Trophoblast cell (in vitro differentiated cells and primary cell): ENCODE measurements around the gene SHANK1. TPM values are rescaled to one million over a fixed set of nuclear protein-coding genes. Genes with fewer than 3 reads are reported as not detected.
A peak's percentile ranks its signal among the peaks of the same experiment; 100 is the strongest.
"Not testable (repeated sequence)": the region's sequence is repeated elsewhere in the genome, so short reads cannot be mapped to it uniquely, and the experiment has no call there.

Experiments
- DNase-seq, 2 donors: peaks; one replicate each; pipeline ENCODE4 v3.0.0-alpha.2; 2016
- H2AFZ ChIP-seq: 2 replicates; pipeline ENCODE4 v1.6.1; 2013; ENCODE audit warnings: low read length, moderate library complexity, mild to moderate bottlenecking; ENCODE audit not compliant: insufficient read depth, poor library complexity
- H2AK5ac ChIP-seq: 2 replicates; pipeline ENCODE4 v1.6.1; 2013; ENCODE audit warnings: mild to moderate bottlenecking, low read length
- H2BK120ac ChIP-seq: 2 replicates; pipeline ENCODE4 v1.6.1; 2013; ENCODE audit warnings: low read length, mild to moderate bottlenecking, moderate library complexity; ENCODE audit not compliant: insufficient read depth, poor library complexity
- H2BK12ac ChIP-seq: 2 replicates; pipeline ENCODE4 v1.6.1; 2013; ENCODE audit warnings: mild to moderate bottlenecking, low read length, moderate library complexity
- H2BK5ac ChIP-seq: 2 replicates; pipeline ENCODE4 v1.6.1; 2013; ENCODE audit warnings: low read length, low read depth, moderate library complexity, mild to moderate bottlenecking; ENCODE audit not compliant: poor library complexity
- H3K14ac ChIP-seq: 2 replicates; pipeline ENCODE4 v1.6.1; 2013; ENCODE audit warnings: mild to moderate bottlenecking, low read length
- H3K18ac ChIP-seq: 2 replicates; pipeline ENCODE4 v1.6.1; 2013; ENCODE audit warnings: mild to moderate bottlenecking, low read length
- H3K23ac ChIP-seq: 2 replicates; pipeline ENCODE4 v1.6.1; 2013; ENCODE audit warnings: low read length
- H3K27ac ChIP-seq: 2 replicates; pipeline ENCODE4 v1.5.1; 2013; ENCODE audit warnings: low read depth, mild to moderate bottlenecking, inconsistent platforms, low read length, moderate library complexity
- H3K27me3 ChIP-seq: 2 replicates; pipeline ENCODE4 v1.6.1; 2013; ENCODE audit warnings: inconsistent platforms, mild to moderate bottlenecking, low read length, moderate library complexity; ENCODE audit not compliant: insufficient read depth
- H3K36me3 ChIP-seq, 2 experiments: 1 replicate in 1 of 2; 2 replicates in 1 of 2; pipeline ENCODE4 v1.6.1; 2013; ENCODE audit warnings: low read length in 2 of 2, mild to moderate bottlenecking in 2 of 2, moderate library complexity in 1 of 2; ENCODE audit not compliant: insufficient read depth in 2 of 2, control insufficient read depth in 1 of 2
- H3K4ac ChIP-seq: 2 replicates; pipeline ENCODE4 v1.6.1; 2013; ENCODE audit warnings: low read depth, mild to moderate bottlenecking, low read length, moderate library complexity
- H3K4me1 ChIP-seq, 2 experiments: 1 replicate in 1 of 2; 2 replicates in 1 of 2; pipeline ENCODE4 v1.6.1; 2013; ENCODE audit warnings: low read length in 2 of 2, mild to moderate bottlenecking in 2 of 2, moderate library complexity in 1 of 2; ENCODE audit not compliant: insufficient read depth in 2 of 2, control insufficient read depth in 1 of 2
- H3K4me2 ChIP-seq: 2 replicates; pipeline ENCODE4 v1.6.1; 2013; ENCODE audit warnings: inconsistent platforms, mild to moderate bottlenecking, low read length, moderate library complexity
- H3K4me3 ChIP-seq: 2 replicates; pipeline ENCODE4 v1.5.1; 2013; ENCODE audit warnings: mild to moderate bottlenecking, low read depth, low read length, inconsistent platforms
- H3K79me1 ChIP-seq: one replicate; pipeline ENCODE4 v1.6.1; 2013; ENCODE audit warnings: low read length
- H3K79me2 ChIP-seq: 2 replicates; pipeline ENCODE4 v1.6.1; 2013; ENCODE audit warnings: low read length, mild to moderate bottlenecking; ENCODE audit not compliant: control insufficient read depth, insufficient read depth, poor library complexity
- H3K9ac ChIP-seq: 2 replicates; pipeline ENCODE4 v1.6.1; 2013; ENCODE audit warnings: mild to moderate bottlenecking, low read length
- H3K9me3 ChIP-seq: 2 replicates; pipeline ENCODE4 v1.6.1; 2013; ENCODE audit warnings: low read depth, mild to moderate bottlenecking, control low read depth, inconsistent platforms, low read length; ENCODE audit not compliant: insufficient read depth
- H4K12ac ChIP-seq: 2 replicates; pipeline ENCODE4 v1.6.1; 2013; ENCODE audit warnings: low read depth, mild to moderate bottlenecking, low read length, moderate library complexity
- H4K8ac ChIP-seq: 2 replicates; pipeline ENCODE4 v1.6.1; 2013; ENCODE audit warnings: low read depth, mild to moderate bottlenecking, low read length, moderate library complexity
- H4K91ac ChIP-seq: one replicate; pipeline ENCODE4 v1.6.1; 2013; ENCODE audit warnings: low read depth, mild to moderate bottlenecking, low read length, moderate library complexity
- WGBS: extraction: QIAGEN DNeasy Blood & Tissue Kit; methylation state at CpG from one replicate; pipeline ENCODE4 v1.1.7; 2013; ENCODE audit warnings: missing lambda C conversion rate; ENCODE audit not compliant: insufficient read length, insufficient coverage; ENCODE audit errors: extremely low coverage; 5-methylcytosine and 5-hydroxymethylcytosine counted together
- polyA plus RNA-seq: library from polyadenylated mRNA; stranded (reverse); fragments of 200-250 nt; gene quantifications from 2 replicates; pipeline ENCODE4 v1.2.3, GENCODE V29; 2013

SHANK1 gene
- polyA plus RNA-seq, result 3.7 and 4.4 TPM in 2 replicates

GRCh38 chr19:50719566-50719965, at the start of gene SHANK1:
Gene SHANK1 (minus strand): TSS chr19:50719802. CDS start chr19:50716919, 2,883 bp downstream.
- H3K4me2 ChIP-seq, result peak within 1 kb of the TSS; percentile 51
- peaks cover 2 to 6% of the 10 kb centered on the region in 2 experiments for H3K4me1 ChIP-seq
- peaks cover 6% of the 10 kb centered on the region for H3K79me1 ChIP-seq
- no peak within 1 kb of the TSS for H2BK5ac ChIP-seq
- H3K79me2 ChIP-seq, result peaks cover 1% of the 10 kb centered on the region
- H2AK5ac ChIP-seq, result no peak within 1 kb of the TSS
- H2BK12ac ChIP-seq, result no peak within 1 kb of the TSS
- no peaks in the 10 kb centered on the region for H3K36me3 ChIP-seq
- no peak for DNase-seq
- no peak within 1 kb of the TSS for H4K8ac ChIP-seq
- no CpG with 5 or more reads among the region's 47 CpGs for WGBS
- no peak within 1 kb of the TSS for H2AFZ ChIP-seq
- peaks cover 14% of the 10 kb centered on the region for H3K9me3 ChIP-seq
- no peak within 1 kb of the TSS for H3K4ac ChIP-seq
- H3K4me3 ChIP-seq, result no peak within 1 kb of the TSS
- no peak within 1 kb of the TSS for H3K14ac ChIP-seq
- H3K23ac ChIP-seq, result no peak within 1 kb of the TSS
- no peak within 1 kb of the TSS for H2BK120ac ChIP-seq
- H3K18ac ChIP-seq, result no peak within 1 kb of the TSS
- H3K27ac ChIP-seq, result no peak within 1 kb of the TSS
- no peak within 1 kb of the TSS for H3K9ac ChIP-seq
- H4K91ac ChIP-seq, result no peak within 1 kb of the TSS
- H4K12ac ChIP-seq, result no peak within 1 kb of the TSS
- peaks cover 31% of the 10 kb centered on the region for H3K27me3 ChIP-seq

GRCh38 chr19:50768277-50768676, 48.7 kb upstream of the SHANK1 start:
- H3K4me2 ChIP-seq, result no peak overlapping the region
- no peak overlapping the region for H2BK12ac ChIP-seq
- no peak overlapping the region for H3K23ac ChIP-seq
- no peak overlapping the region for H3K4ac ChIP-seq
- no CpG with 5 or more reads among the region's 5 CpGs for WGBS
- peak overlapping the region; percentile 57 for H4K91ac ChIP-seq
- H2BK120ac ChIP-seq, result no peak overlapping the region
- H3K4me1 ChIP-seq, result peaks cover 0 to 4% of the 10 kb centered on the region in 2 experiments
- H2AK5ac ChIP-seq, result no peak overlapping the region
- H3K9ac ChIP-seq, result no peak overlapping the region
- no peaks in the 10 kb centered on the region for H3K27me3 ChIP-seq
- H3K79me1 ChIP-seq, result peaks cover 11% of the 10 kb centered on the region
- no peak overlapping the region for H2AFZ ChIP-seq
- H3K14ac ChIP-seq, result peak overlapping the region; percentile 19
- H2BK5ac ChIP-seq, result no peak overlapping the region
- no peaks in the 10 kb centered on the region for H3K9me3 ChIP-seq
- no peak for DNase-seq
- no peak overlapping the region for H3K4me3 ChIP-seq
- H3K79me2 ChIP-seq, result peaks cover 1% of the 10 kb centered on the region
- H3K27ac ChIP-seq, result no peak overlapping the region
- H3K36me3 ChIP-seq, result no peaks in the 10 kb centered on the region
- peak overlapping the region; percentile 35 for H4K8ac ChIP-seq
- no peak overlapping the region for H3K18ac ChIP-seq
- no peak overlapping the region for H4K12ac ChIP-seq

- not testable (repeated sequence) for H3K9me3 ChIP-seq, H2AFZ ChIP-seq, H3K27me3 ChIP-seq, H3K27ac ChIP-seq, H3K36me3 ChIP-seq, H3K18ac ChIP-seq, H3K9ac ChIP-seq, H4K8ac ChIP-seq, H4K91ac ChIP-seq, H3K4ac ChIP-seq, H2AK5ac ChIP-seq, H3K23ac ChIP-seq, H3K14ac ChIP-seq, H3K79me2 ChIP-seq, H2BK120ac ChIP-seq, H3K4me1 ChIP-seq, H3K4me2 ChIP-seq, H4K12ac ChIP-seq, H2BK5ac ChIP-seq, H2BK12ac ChIP-seq, H3K4me3 ChIP-seq
- DNase-seq, result peak; percentile 94 to 96
- H3K79me1 ChIP-seq, result peaks cover 13% of the 10 kb centered on the region
- WGBS, result no CpG with 5 or more reads among the region's 5 CpGs
Observed at GRCh38 chr19:50767263-50767662, 47.7 kb upstream of the SHANK1 start.

- H3K9ac ChIP-seq, H3K4ac ChIP-seq, H3K9me3 ChIP-seq, H2AK5ac ChIP-seq, H3K4me3 ChIP-seq, H3K36me3 ChIP-seq, H3K23ac ChIP-seq, H2BK12ac ChIP-seq, H3K79me2 ChIP-seq, H3K14ac ChIP-seq, H4K12ac ChIP-seq, H2BK5ac ChIP-seq, H3K4me1 ChIP-seq, H3K27me3 ChIP-seq, H2BK120ac ChIP-seq, H3K18ac ChIP-seq, H2AFZ ChIP-seq: not testable (repeated sequence)
- Histone ChIP-seq H4K91ac (peak overlapping the region; percentile 69), H3K79me1 (peaks cover 13% of the 10 kb centered on the region), H4K8ac (peak overlapping the region; percentile 71), H3K27ac (peak overlapping the region; percentile 35), H3K4me2 (peak overlapping the region; percentile 3)
- no CpG with 5 or more reads among the region's 12 CpGs for WGBS
- peak; percentile 85 to 89 for DNase-seq
Observed at GRCh38 chr19:50766746-50767145, 47.1 kb upstream of the SHANK1 start.
